SK-N-SH (cell line): ENCODE measurements around the gene TTN. TPM values are rescaled to one million over a fixed set of nuclear protein-coding genes. Genes with fewer than 3 reads are reported as not detected.
A peak's percentile ranks its signal among the peaks of the same experiment; 100 is the strongest.

ENCODE experiments used
- CTCF ChIA-PET: fragments of 300-600, 350-600 bp; formaldehyde crosslinking; extraction: SDS; loops from one replicate; lab custom pipeline; 2021; lab: Yijun Ruan, JAX
- POLR2A ChIA-PET: fragments of 350-600 bp; sonication (Branson Sonifier 250); formaldehyde crosslinking; extraction: SDS; loops from one replicate; lab custom pipeline; 2020; ENCODE audit warnings: antibody characterized with exemption, inconsistent platforms; lab: Yijun Ruan, JAX
- DNase-seq: peaks from one replicate; pipeline ENCODE4 v3.0.0; 2012
- H2AFZ ChIP-seq: fragments of 200-600 bp; sonication (generic); 2 replicates; pipeline ENCODE4 v1.8.1; 2016; ENCODE audit warnings: antibody characterized with exemption, mild to moderate bottlenecking, low read depth
- H3F3A ChIP-seq: fragments of 200-600 bp; sonication (generic); replicated peaks from 2 replicates; pipeline ENCODE3; 2016; ENCODE audit warnings: antibody characterized with exemption, mild to moderate bottlenecking; ENCODE audit not compliant: insufficient read depth
- H3K27ac ChIP-seq, 2 experiments: fragments of 200-500 bp in 1 of 2; fragments of 200-600 bp in 1 of 2; sonication (Bioruptor generic) in 1 of 2; sonication (generic), shearing (Covaris generic) in 1 of 2; 2 replicates each; pipeline versions ENCODE4 v1.5.1 to v1.6.1; 2014 to 2016; ENCODE audit warnings: low read depth in 2 of 2, inconsistent platforms in 1 of 2, low read length in 1 of 2, mild to moderate bottlenecking in 1 of 2, mixed read lengths in 1 of 2
- H3K27me3 ChIP-seq: fragments of 200-600 bp; sonication (generic), shearing (Covaris generic); 2 replicates; pipeline ENCODE4 v1.6.1; 2016; ENCODE audit warnings: mixed run types; ENCODE audit not compliant: insufficient read depth
- H3K36me3 ChIP-seq, 2 experiments: fragments of 200-500 bp in 1 of 2; fragments of 200-600 bp in 1 of 2; sonication (Bioruptor generic) in 1 of 2; sonication (generic) in 1 of 2; replicated peaks in 1 of 2; 2 replicates each; pipeline versions ENCODE3 to v1.5.1; 2014 to 2016; ENCODE audit warnings: low read length in 1 of 2, mild to moderate bottlenecking in 1 of 2; ENCODE audit not compliant: insufficient read depth in 2 of 2, control insufficient read depth in 1 of 2
- H3K4me1 ChIP-seq, 2 experiments: fragments of 200-500 bp in 1 of 2; fragments of 200-600 bp in 1 of 2; sonication (Bioruptor generic) in 1 of 2; sonication (generic), shearing (Covaris generic) in 1 of 2; 2 replicates each; pipeline versions ENCODE4 v1.5.1 to v1.6.1; 2014 to 2016; ENCODE audit warnings: low read depth in 1 of 2, low read length in 1 of 2, mixed run types in 1 of 2; ENCODE audit not compliant: insufficient read depth in 2 of 2, control insufficient read depth in 1 of 2
- H3K4me2 ChIP-seq: fragments of 200-600 bp; sonication (generic), shearing (Covaris generic); 2 replicates; pipeline ENCODE4 v1.6.1; 2017; ENCODE audit warnings: mixed run types
- H3K4me3 ChIP-seq, 2 experiments: fragments of 200-500 bp in 1 of 2; fragments of 200-600 bp in 1 of 2; sonication (Bioruptor generic) in 1 of 2; sonication (generic), shearing (Covaris generic) in 1 of 2; 2 replicates each; pipeline versions ENCODE4 v1.5.1 to v1.8.1; 2014 to 2016; ENCODE audit warnings: low read depth in 2 of 2, inconsistent platforms in 1 of 2, low read length in 1 of 2, mild to moderate bottlenecking in 1 of 2, mixed read lengths in 1 of 2, moderate library complexity in 1 of 2
- H3K79me2 ChIP-seq: fragments of 200-600 bp; sonication (generic); 2 replicates; pipeline ENCODE4 v1.8.1; 2017; ENCODE audit warnings: mild to moderate bottlenecking; ENCODE audit not compliant: insufficient read depth
- H3K9ac ChIP-seq: fragments of 200-600 bp; sonication (generic); 2 replicates; pipeline ENCODE4 v1.6.1; 2017; ENCODE audit warnings: mixed run types
- H3K9me2 ChIP-seq: fragments of 200-600 bp; sonication (generic); 2 replicates; pipeline ENCODE4 v1.6.1; 2017; ENCODE audit warnings: mixed run types
- H3K9me3 ChIP-seq: fragments of 200-600 bp; sonication (generic); 2 replicates; pipeline ENCODE4 v1.6.1; 2017; ENCODE audit warnings: mixed run types, mild to moderate bottlenecking, moderate library complexity
- H4K20me1 ChIP-seq: fragments of 200-600 bp; sonication (generic); 2 replicates; pipeline ENCODE4 v1.6.1; 2017; ENCODE audit warnings: mild to moderate bottlenecking, mixed run types; ENCODE audit not compliant: insufficient read depth
- CHD2 ChIP-seq: fragments of 150-350 bp; IDR thresholded peaks from 2 replicates; pipeline ENCODE4 v1.6.1; 2018; ENCODE audit warnings: low read length; ENCODE audit not compliant: partially characterized antibody
- ELF1 ChIP-seq: IDR thresholded peaks from 2 replicates; pipeline ENCODE4 v1.4.0; 2012
- FOXJ3 ChIP-seq: sonication (generic); formaldehyde crosslinking; IDR thresholded peaks from 2 replicates; pipeline ENCODE4 v1.5.1; 2020; ENCODE audit warnings: mild to moderate bottlenecking, missing genetic modification reagents
- MEF2A ChIP-seq: IDR thresholded peaks from 2 replicates; pipeline ENCODE4 v1.4.0; 2012; ENCODE audit warnings: low read depth, borderline replicate concordance
- RCOR1 ChIP-seq: fragments of 150-350 bp; IDR thresholded peaks from 2 replicates; pipeline ENCODE4 v1.6.1; 2017; ENCODE audit warnings: antibody characterized with exemption, low read length
- SIN3A ChIP-seq: IDR thresholded peaks from 2 replicates; pipeline ENCODE4 v1.6.1; 2012; ENCODE audit warnings: low read depth, mild to moderate bottlenecking, low read length, moderate library complexity, borderline replicate concordance
- WGBS: methylation state at CpG from one replicate; pipeline ENCODE4 v1.1.6; 2017; ENCODE audit warnings: low lambda C conversion rate; 5-methylcytosine and 5-hydroxymethylcytosine counted together
- polyA plus RNA-seq, 3 experiments: library from polyadenylated mRNA; depleted of rRNA; stranded (reverse); fragments of >200 nt; gene quantifications; 2 replicates each; pipeline ENCODE4 v1.2.3, GENCODE V29; 2012
- TF ChIP-seq, protein P1 (sequence below): IDR thresholded peaks from 2 replicates; pipeline ENCODE4 v1.4.0; 2012; ENCODE audit warnings: low read depth, borderline replicate concordance
- TF ChIP-seq, protein P2 (sequence below): fragments of 150-350 bp; IDR thresholded peaks from 2 replicates; pipeline ENCODE4 v1.6.1; 2017; ENCODE audit warnings: antibody characterized with exemption, low read length, low read depth, borderline replicate concordance
- TF ChIP-seq, protein P3 (sequence below): fragments of 200-600 bp; sonication (generic); IDR thresholded peaks from 2 replicates; pipeline ENCODE4 v1.6.1; 2017; ENCODE audit warnings: antibody characterized with exemption, mild to moderate bottlenecking, moderate library complexity

Gene TTN
- polyA plus RNA-seq, 1 of the 3 experiments (the other 2 are of a cell fraction): 0.08 TPM

DNA sequence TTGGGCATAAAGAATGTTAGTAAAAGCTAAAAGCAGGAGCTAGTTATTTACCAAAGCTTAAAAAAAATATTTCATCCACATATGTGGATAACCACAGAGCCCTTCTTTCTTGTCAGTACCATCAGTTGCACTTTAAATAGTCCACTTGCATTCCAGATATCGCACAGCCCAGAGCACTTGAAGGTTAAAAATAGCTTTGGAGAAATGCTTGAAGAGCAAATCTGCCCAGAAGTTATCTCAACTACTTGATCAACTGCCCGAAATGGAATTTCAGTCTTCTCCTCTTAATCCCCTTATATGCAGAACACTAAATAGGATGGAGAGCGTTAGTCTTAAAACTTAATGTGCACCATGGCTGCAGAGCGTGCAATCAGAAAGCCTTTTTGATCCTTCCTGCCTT is 178.6 kb downstream of the TTN start:
- ChIA-PET POLR2A (no interaction called here), CTCF (no interaction called here)
- Histone ChIP-seq H3K9me3 (no peaks in the 10 kb centered on the region), H3F3A (no peaks in the 10 kb centered on the region), H3K79me2 (no peaks in the 10 kb centered on the region), H3K9me2 (no peaks in the 10 kb centered on the region), H3K9ac (no peak overlapping the region), H3K27ac (peak overlapping the region in 1 of 2 experiments; percentile 16; a peak in 1 of 4 replicates), H3K4me3 (no peak overlapping the region), H2AFZ (no peak overlapping the region), H3K4me1 (no peaks in the 10 kb centered on the region; a peak in 1 of 4 replicates), H3K4me2 (no peak overlapping the region), H3K27me3 (no peaks in the 10 kb centered on the region), H4K20me1 (no peaks in the 10 kb centered on the region), H3K36me3 (no peaks in the 10 kb centered on the region)
- no peak for DNase-seq
- WGBS: 66% methylated on average over 4 of the region's 4 CpGs
- TF ChIP-seq MEF2A: peak; percentile 52; the same call in 1 of the 2 replicates
- TF ChIP-seq, protein P1, sequence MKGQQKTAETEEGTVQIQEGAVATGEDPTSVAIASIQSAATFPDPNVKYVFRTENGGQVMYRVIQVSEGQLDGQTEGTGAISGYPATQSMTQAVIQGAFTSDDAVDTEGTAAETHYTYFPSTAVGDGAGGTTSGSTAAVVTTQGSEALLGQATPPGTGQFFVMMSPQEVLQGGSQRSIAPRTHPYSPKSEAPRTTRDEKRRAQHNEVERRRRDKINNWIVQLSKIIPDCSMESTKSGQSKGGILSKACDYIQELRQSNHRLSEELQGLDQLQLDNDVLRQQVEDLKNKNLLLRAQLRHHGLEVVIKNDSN: no peak

DNA sequence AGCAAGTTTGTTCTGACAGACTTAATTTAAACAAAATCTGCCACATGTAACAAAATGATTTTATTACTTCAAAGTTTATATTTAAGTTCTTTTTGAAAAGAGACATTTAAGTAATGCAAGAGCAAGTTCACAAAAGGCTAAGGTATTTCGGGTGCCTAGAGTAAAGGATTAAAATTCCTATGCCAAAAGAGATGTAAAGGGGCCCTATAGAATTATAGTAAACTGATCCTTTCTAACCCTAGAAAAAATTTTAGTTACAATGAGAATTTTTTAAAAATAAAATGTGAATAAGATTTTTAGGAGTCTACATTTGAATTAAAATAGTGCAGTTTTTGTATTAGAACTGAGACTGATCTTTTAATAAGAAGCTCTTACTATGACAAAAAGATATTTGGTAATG is 179.8 kb downstream of the TTN start:
- no peak for DNase-seq

More for the DNA sequence above, 179.8 kb downstream of the TTN start:
- CTCF ChIA-PET: no interaction called here
- Histone ChIP-seq H3K4me1 (no peaks in the 10 kb centered on the region; a peak in 1 of 4 replicates), H3K4me3 (no peak overlapping the region)
- no peak for TF ChIP-seq FOXJ3 (CRISPR knock-in tag)
- no peak for TF ChIP-seq CHD2
- TF ChIP-seq, protein P2, sequence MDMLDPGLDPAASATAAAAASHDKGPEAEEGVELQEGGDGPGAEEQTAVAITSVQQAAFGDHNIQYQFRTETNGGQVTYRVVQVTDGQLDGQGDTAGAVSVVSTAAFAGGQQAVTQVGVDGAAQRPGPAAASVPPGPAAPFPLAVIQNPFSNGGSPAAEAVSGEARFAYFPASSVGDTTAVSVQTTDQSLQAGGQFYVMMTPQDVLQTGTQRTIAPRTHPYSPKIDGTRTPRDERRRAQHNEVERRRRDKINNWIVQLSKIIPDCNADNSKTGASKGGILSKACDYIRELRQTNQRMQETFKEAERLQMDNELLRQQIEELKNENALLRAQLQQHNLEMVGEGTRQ: no peak
- TF ChIP-seq SIN3A: no peak
- TF ChIP-seq RCOR1: no peak
- no peak for TF ChIP-seq ELF1
- TF ChIP-seq, protein P3, sequence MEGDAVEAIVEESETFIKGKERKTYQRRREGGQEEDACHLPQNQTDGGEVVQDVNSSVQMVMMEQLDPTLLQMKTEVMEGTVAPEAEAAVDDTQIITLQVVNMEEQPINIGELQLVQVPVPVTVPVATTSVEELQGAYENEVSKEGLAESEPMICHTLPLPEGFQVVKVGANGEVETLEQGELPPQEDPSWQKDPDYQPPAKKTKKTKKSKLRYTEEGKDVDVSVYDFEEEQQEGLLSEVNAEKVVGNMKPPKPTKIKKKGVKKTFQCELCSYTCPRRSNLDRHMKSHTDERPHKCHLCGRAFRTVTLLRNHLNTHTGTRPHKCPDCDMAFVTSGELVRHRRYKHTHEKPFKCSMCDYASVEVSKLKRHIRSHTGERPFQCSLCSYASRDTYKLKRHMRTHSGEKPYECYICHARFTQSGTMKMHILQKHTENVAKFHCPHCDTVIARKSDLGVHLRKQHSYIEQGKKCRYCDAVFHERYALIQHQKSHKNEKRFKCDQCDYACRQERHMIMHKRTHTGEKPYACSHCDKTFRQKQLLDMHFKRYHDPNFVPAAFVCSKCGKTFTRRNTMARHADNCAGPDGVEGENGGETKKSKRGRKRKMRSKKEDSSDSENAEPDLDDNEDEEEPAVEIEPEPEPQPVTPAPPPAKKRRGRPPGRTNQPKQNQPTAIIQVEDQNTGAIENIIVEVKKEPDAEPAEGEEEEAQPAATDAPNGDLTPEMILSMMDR: no peak
- TF ChIP-seq, all 33 proteins: peak for 0
- H3F3A ChIP-seq: no peaks in the 10 kb centered on the region
- H3K9me2 ChIP-seq: no peaks in the 10 kb centered on the region
- H3K9ac ChIP-seq: no peak overlapping the region
- no peak overlapping the region; a peak in 1 of 4 replicates for H3K27ac ChIP-seq
- no peaks in the 10 kb centered on the region for H3K27me3 ChIP-seq
- no peaks in the 10 kb centered on the region for H3K36me3 ChIP-seq
- WGBS: 65% methylated on average over 1 of the region's 1 CpG
- POLR2A ChIA-PET: no interaction called here
- no peak overlapping the region for H2AFZ ChIP-seq
- H3K4me2 ChIP-seq: no peak overlapping the region
- H4K20me1 ChIP-seq: no peaks in the 10 kb centered on the region
- no peaks in the 10 kb centered on the region for H3K9me3 ChIP-seq
- H3K79me2 ChIP-seq: no peaks in the 10 kb centered on the region
